ENCODE data around the gene SLC17A7.

- TF ChIP-seq RFX5 (IDR thresholded peaks at IDR 0.05; ENCODE audit: low read depth, low read length), result no peak
- no peak for TF ChIP-seq ZNF567 (CRISPR knock-in tag; IDR thresholded peaks at IDR 0.05; ENCODE audit: borderline replicate concordance)
- TF ChIP-seq MAFF (IDR thresholded peaks at IDR 0.05; ENCODE audit: low read depth, low read length), result no peak
- no peak for TF ChIP-seq JUN (CRISPR knock-in tag; IDR thresholded peaks at IDR 0.05)
- TF ChIP-seq POLR2A (IDR thresholded peaks at IDR 0.05; ENCODE audit: insufficient read depth in 1 of 2, low read depth in 2 of 2, low read length in 2 of 2), result no peak
- no peak for TF ChIP-seq ZNF740 (CRISPR knock-in tag; IDR thresholded peaks at IDR 0.05)
- TF ChIP-seq STAT5B (CRISPR knock-in tag; IDR thresholded peaks at IDR 0.05), result no peak
- no peak for TF ChIP-seq ATF3 (CRISPR knock-in tag; IDR thresholded peaks at IDR 0.05)
Measured at GRCh38 chr19:49387936-49388372, 53.4 kb downstream of the SLC17A7 start, which contains the start of gene KASH5.
